Effector memory CD8-positive, alpha-beta T cell (primary cell): ENCODE results near the gene ZNF805.
"Not testable (repeated sequence)": the region's sequence is repeated elsewhere in the genome, so short reads cannot be mapped to it uniquely, and the experiment has no call there.

Experiments used
- ATAC-seq: fragments of 150-1000 bp; cut with Tn5 transposase; replicated peaks from 2 replicates; pipeline ENCODE4 v1.10.0; 2021; ENCODE audit warnings: mild to moderate bottlenecking, moderate library complexity
- DNase-seq, 3 experiments: peaks; one replicate each; pipeline ENCODE4 v3.0.0; 2021
- H3K27ac Mint-ChIP-seq, 2 donors: one replicate each; pipeline ENCODE4 v1.8.0; 2022; ENCODE audit warnings: mild to moderate bottlenecking in 2 of 2, mixed read lengths in 2 of 2, moderate library complexity in 2 of 2
- H3K27me3 Mint-ChIP-seq, 2 donors: one replicate each; pipeline ENCODE4 v1.8.0; 2022; ENCODE audit warnings: mixed read lengths in 2 of 2
- H3K36me3 Mint-ChIP-seq: one replicate; pipeline ENCODE4 v1.8.0; 2022; ENCODE audit warnings: mild to moderate bottlenecking, moderate library complexity, mixed read lengths; ENCODE audit not compliant: insufficient read depth
- H3K4me1 Mint-ChIP-seq, 2 donors: one replicate each; pipeline ENCODE4 v1.8.0; 2022; ENCODE audit warnings: low read depth in 2 of 2, mixed read lengths in 2 of 2
- H3K4me3 Mint-ChIP-seq, 2 donors: one replicate each; pipeline ENCODE4 v1.8.0; 2022; ENCODE audit warnings: mild to moderate bottlenecking in 2 of 2, mixed read lengths in 2 of 2, moderate library complexity in 2 of 2
- H3K9me3 Mint-ChIP-seq, 2 donors: one replicate each; pipeline ENCODE4 v1.8.0; 2022; ENCODE audit warnings: mixed read lengths in 2 of 2

The ZNF805 gene

GRCh38 chr19:57242821-57243220 lies 2.4 kb downstream of the ZNF805 start:
- no peaks in the 10 kb centered on the region for H3K27me3 Mint-ChIP-seq
- H3K9me3 Mint-ChIP-seq = no peaks in the 10 kb centered on the region
- no peak overlapping the region for H3K4me3 Mint-ChIP-seq
- H3K27ac Mint-ChIP-seq = peak overlapping the region in 1 of 2 donors; percentile 55
- DNase-seq = no peak
- ATAC-seq = no peak
- peaks cover 32% of the 10 kb centered on the region for H3K36me3 Mint-ChIP-seq
- peaks cover 26 to 28% of the 10 kb centered on the region in 2 donors for H3K4me1 Mint-ChIP-seq

GRCh38 chr19:57244513-57244912 lies 4.1 kb downstream of the ZNF805 start:
- H3K4me3 Mint-ChIP-seq = no peak overlapping the region
- no peak overlapping the region for H3K27ac Mint-ChIP-seq
- H3K9me3 Mint-ChIP-seq = no peaks in the 10 kb centered on the region
- no peak for ATAC-seq
- H3K27me3 Mint-ChIP-seq = no peaks in the 10 kb centered on the region
- H3K4me1 Mint-ChIP-seq = peaks cover 26 to 28% of the 10 kb centered on the region in 2 donors
- no peak for DNase-seq
- H3K36me3 Mint-ChIP-seq = peaks cover 48% of the 10 kb centered on the region

GRCh38 chr19:57245066-57245465 lies 4.6 kb downstream of the ZNF805 start:
- Mint-ChIP-seq H3K27ac (no peak overlapping the region), H3K36me3 (peaks cover 54% of the 10 kb centered on the region), H3K27me3 (no peaks in the 10 kb centered on the region), H3K4me3 (no peak overlapping the region), H3K9me3 (no peaks in the 10 kb centered on the region), H3K4me1 (peaks cover 27 to 28% of the 10 kb centered on the region in 2 donors)
- ATAC-seq = no peak
- no peak for DNase-seq

DNA sequence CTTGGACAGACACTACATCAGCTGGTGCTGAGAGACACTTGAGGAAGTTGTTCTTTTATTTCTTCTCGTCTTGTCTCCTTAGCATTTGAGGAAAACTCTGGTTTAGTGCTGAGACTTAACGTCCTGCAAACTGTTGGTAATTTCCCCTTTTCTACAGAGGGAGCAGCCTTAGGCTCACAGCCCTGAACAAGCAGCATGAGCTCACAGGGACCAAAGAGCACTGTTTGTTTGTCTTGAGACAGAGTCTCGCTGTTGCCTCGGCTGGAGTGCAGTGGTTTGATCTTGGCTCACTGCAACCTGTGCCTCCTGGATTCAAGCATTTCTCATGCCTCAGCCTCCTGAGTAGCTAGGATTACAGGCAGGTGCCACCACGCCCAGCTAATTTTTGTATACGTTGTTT lies 5.5 kb downstream of the ZNF805 start:
- Mint-ChIP-seq H3K9me3 (no peaks in the 10 kb centered on the region), H3K4me3 (no peak overlapping the region), H3K27me3 (no peaks in the 10 kb centered on the region), H3K27ac (no peak overlapping the region), H3K36me3 (peaks cover 59% of the 10 kb centered on the region), H3K4me1 (peaks cover 24 to 31% of the 10 kb centered on the region in 2 donors)
- DNase-seq (no peak), ATAC-seq (no peak)

- Mint-ChIP-seq H3K9me3 (no peaks in the 10 kb centered on the region), H3K4me3 (no peak overlapping the region)
These were observed 8.2 kb downstream of the ZNF805 start for GRCh38 chr19:57248646-57249045.

GRCh38 chr19:57249329-57249728 lies 8.9 kb downstream of the ZNF805 start:
- H3K9me3 Mint-ChIP-seq = no peaks in the 10 kb centered on the region
- no peaks in the 10 kb centered on the region for H3K27me3 Mint-ChIP-seq
- H3K4me1 Mint-ChIP-seq = peaks cover 4 to 16% of the 10 kb centered on the region in 2 donors
- H3K4me3 Mint-ChIP-seq = no peak overlapping the region
- H3K36me3 Mint-ChIP-seq = peaks cover 90% of the 10 kb centered on the region
- DNase-seq (no peak), ATAC-seq (no peak)
- H3K27ac Mint-ChIP-seq = no peak overlapping the region

More at GRCh38 chr19:57248646-57249045, 8.2 kb downstream of the ZNF805 start:
- peaks cover 4 to 16% of the 10 kb centered on the region in 2 donors for H3K4me1 Mint-ChIP-seq
- DNase-seq = no peak
- H3K27ac Mint-ChIP-seq = no peak overlapping the region
- peaks cover 83% of the 10 kb centered on the region for H3K36me3 Mint-ChIP-seq
- no peak for ATAC-seq
- no peaks in the 10 kb centered on the region for H3K27me3 Mint-ChIP-seq

- not testable (repeated sequence) for H3K4me3 Mint-ChIP-seq, H3K9me3 Mint-ChIP-seq, H3K27me3 Mint-ChIP-seq, DNase-seq, ATAC-seq
- H3K36me3 Mint-ChIP-seq = peaks cover 60% of the 10 kb centered on the region
- peak overlapping the region in 1 of 2 donors; percentile 20 for H3K27ac Mint-ChIP-seq
- H3K4me1 Mint-ChIP-seq = peaks cover 3 to 15% of the 10 kb centered on the region in 2 donors
These were observed 13.3 kb downstream of the ZNF805 start for GRCh38 chr19:57253767-57254166.

GRCh38 chr19:57262044-57262443 lies 21.6 kb downstream of the ZNF805 start:
- DNase-seq = no peak
- H3K9me3 Mint-ChIP-seq = peaks cover 0 to 2% of the 10 kb centered on the region in 2 donors
- no peaks in the 10 kb centered on the region for H3K27me3 Mint-ChIP-seq
- H3K4me1 Mint-ChIP-seq = peaks cover 2 to 10% of the 10 kb centered on the region in 2 donors
- H3K27ac Mint-ChIP-seq = no peak overlapping the region
- no peak overlapping the region for H3K4me3 Mint-ChIP-seq
- no peak for ATAC-seq
- H3K36me3 Mint-ChIP-seq = peaks cover 11% of the 10 kb centered on the region

GRCh38 chr19:57263244-57263741 lies 22.9 kb downstream of the ZNF805 start:
- DNase-seq = no peak
- no peak for ATAC-seq
- H3K27ac Mint-ChIP-seq = no peak overlapping the region
- H3K9me3 Mint-ChIP-seq = peaks cover 0 to 2% of the 10 kb centered on the region in 2 donors
- peaks cover 2 to 10% of the 10 kb centered on the region in 2 donors for H3K4me1 Mint-ChIP-seq
- no peak overlapping the region for H3K4me3 Mint-ChIP-seq
- H3K36me3 Mint-ChIP-seq = peaks cover 6% of the 10 kb centered on the region
- H3K27me3 Mint-ChIP-seq = no peaks in the 10 kb centered on the region

- Mint-ChIP-seq H3K27ac (no peak overlapping the region), H3K4me1 (no peaks in the 10 kb centered on the region), H3K9me3 (no peaks in the 10 kb centered on the region), H3K4me3 (no peak overlapping the region), H3K27me3 (no peaks in the 10 kb centered on the region), H3K36me3 (peaks cover 3% of the 10 kb centered on the region)
- ATAC-seq (no peak), DNase-seq (no peak)
These were observed 26.9 kb downstream of the ZNF805 start for GRCh38 chr19:57267291-57267690.

DNA sequence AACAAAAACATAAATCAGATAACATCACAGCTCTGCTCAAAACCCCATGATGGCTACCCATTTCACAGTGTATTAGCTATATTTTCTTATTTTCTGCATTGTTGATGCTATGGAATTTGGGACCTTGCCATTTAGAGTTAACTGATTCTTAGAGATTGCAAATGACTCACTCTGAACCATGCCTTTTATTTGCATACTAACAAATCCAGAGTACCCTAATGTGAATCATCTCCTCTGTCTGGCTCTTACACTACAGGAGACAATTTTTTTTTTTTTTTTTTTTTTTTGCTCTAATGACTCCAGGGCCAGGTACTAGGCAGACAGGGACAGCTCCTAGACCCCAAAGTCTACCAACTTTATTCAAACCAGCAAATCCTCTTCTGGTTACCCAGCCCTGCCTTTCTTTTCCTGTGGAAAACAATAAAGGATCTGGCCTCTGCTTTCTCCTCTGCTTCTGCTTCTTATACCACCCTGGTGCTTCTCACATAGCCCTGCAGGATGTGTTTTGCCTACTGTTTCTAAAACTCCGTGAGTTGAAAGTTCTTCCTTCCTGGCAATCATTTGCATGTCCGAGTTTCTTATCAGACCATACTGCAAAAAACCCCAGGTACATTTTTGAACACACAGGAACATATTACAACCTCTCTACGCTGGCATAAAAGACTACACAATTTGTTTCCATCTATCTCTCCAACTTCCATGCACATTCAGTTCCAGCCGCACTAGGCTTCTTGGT lies 29.3 kb downstream of the ZNF805 start:
- Mint-ChIP-seq H3K4me3 (no peak overlapping the region), H3K4me1 (no peaks in the 10 kb centered on the region), H3K36me3 (peaks cover 3% of the 10 kb centered on the region), H3K9me3 (no peaks in the 10 kb centered on the region), H3K27me3 (no peaks in the 10 kb centered on the region), H3K27ac (no peak overlapping the region)
- ATAC-seq = no peak
- DNase-seq = no peak

DNA sequence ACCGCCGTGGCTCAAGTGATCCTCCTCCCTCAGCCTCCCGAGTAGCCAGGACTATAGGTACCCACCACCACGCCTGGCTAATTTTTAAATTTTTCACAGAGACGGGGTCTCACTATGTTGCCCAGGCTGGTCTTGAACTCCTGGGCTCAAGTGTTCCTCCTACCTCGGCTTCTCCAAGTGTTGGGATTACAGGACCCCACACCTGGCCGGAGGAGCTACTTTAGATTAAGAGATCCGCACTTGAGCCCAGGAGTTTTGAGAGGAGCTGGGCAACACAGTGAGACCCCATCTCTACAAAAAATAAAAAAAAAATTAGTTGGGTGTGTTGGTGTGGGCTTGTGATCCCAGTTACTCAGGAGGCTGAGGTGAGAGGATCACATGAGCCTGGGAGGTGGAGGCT lies 30.8 kb downstream of the ZNF805 start:
- Mint-ChIP-seq H3K27ac (no peak overlapping the region), H3K4me3 (no peak overlapping the region), H3K4me1 (no peaks in the 10 kb centered on the region), H3K27me3 (no peaks in the 10 kb centered on the region), H3K36me3 (peaks cover 3% of the 10 kb centered on the region), H3K9me3 (no peaks in the 10 kb centered on the region)
- DNase-seq (no peak), ATAC-seq (no peak)

GRCh38 chr19:57273014-57273413 lies 32.6 kb downstream of the ZNF805 start:
- ATAC-seq (no peak), DNase-seq (no peak)
- Mint-ChIP-seq H3K27ac (no peak overlapping the region), H3K9me3 (no peaks in the 10 kb centered on the region), H3K27me3 (no peaks in the 10 kb centered on the region), H3K4me3 (no peak overlapping the region), H3K36me3 (peaks cover 3% of the 10 kb centered on the region), H3K4me1 (no peaks in the 10 kb centered on the region)

- Mint-ChIP-seq H3K36me3 (peaks cover 1% of the 10 kb centered on the region), H3K4me3 (no peak overlapping the region), H3K27ac (no peak overlapping the region), H3K27me3 (no peaks in the 10 kb centered on the region), H3K4me1 (peaks cover 6 to 7% of the 10 kb centered on the region in 2 donors), H3K9me3 (no peaks in the 10 kb centered on the region)
- DNase-seq = no peak
- no peak for ATAC-seq
These were observed 36.0 kb downstream of the ZNF805 start for GRCh38 chr19:57276430-57276829.
